Suppressor macrophage (primary cell): ENCODE measurements around the gene RIMKLA.

Source experiments
- DNase-seq, 4 experiments: peaks; one replicate each; pipeline ENCODE4 v3.0.0-alpha.2; 2020 to 2022

The RIMKLA gene

DNA sequence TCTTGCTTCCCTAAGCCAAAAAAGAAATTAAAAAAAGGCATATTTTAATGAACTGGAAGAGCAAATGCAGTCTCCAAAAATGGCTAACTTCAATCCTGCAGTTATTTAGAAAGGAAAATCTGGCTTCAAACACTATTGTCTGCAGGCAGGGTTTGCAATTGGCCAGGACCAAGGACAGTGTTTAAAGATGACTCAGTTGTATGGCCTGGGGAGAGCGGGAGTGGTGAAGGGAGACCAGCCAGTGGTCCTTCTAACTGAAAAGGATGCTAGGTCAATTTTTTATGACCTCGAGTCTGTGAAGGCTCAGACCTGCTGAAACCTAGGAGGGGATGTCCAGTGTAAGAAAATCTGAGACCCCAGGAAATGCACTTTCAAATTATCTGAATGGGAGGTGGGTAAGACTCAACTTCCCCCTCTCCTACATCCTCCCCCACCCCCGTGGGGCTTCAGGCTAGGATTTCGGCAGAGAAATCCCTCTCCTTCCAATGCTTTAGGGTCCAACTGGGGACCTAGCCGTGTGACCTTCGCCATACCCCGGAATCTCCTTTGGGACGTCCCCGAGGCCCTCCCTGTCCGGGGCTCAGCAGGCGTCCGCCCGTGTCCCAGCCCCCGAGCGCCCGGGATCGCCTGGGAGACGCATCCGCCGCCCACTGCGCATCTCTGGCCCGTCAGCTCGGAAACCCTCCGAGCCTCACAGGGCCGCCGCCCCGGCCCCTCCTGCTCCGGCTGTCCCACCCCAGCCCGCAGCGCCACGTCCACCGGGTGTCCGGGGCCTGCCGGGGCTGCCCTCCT is 602 bp upstream of the RIMKLA start:
- DNase-seq = peak in 2 of 4 experiments; percentile 4 to 19

DNA sequence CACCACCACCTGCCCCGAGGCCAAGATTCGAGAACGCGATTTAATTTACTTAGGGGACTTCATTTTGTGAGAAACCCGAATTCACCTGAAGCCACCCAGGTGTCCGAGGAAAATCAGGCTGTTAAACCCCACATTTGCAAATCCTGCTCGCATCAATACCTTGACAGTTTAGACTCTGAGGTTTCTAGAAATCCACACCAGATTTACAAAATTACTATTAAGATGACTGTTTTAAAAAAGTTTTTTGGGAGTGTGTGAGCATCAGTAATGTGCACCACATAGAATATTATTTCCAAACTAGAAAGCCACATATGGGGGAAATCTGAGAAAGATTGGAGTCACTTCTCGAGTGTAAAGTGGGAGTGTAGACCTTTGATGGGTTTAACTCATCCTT is 685 bp downstream of the RIMKLA start:
- no peak for DNase-seq

DNA sequence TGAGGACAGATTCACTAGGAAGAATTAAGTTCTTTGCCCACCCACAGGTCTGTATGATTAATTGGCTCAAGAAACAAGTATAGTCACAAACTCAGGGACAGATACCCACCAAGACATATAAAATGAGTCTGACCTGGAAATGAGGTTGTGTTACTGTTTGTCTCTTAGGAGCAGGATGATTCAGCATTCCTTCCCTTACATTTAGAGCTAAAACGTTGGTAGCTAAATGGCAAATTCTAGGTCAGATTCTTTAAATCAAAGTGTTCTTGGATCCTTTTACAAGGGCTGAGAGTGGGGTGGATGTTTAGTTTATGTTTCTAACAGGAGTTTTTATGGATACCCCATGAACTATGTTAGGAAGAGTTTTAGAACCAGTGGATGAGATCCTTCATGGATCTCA is 4.7 kb downstream of the RIMKLA start:
- DNase-seq = no peak

DNA sequence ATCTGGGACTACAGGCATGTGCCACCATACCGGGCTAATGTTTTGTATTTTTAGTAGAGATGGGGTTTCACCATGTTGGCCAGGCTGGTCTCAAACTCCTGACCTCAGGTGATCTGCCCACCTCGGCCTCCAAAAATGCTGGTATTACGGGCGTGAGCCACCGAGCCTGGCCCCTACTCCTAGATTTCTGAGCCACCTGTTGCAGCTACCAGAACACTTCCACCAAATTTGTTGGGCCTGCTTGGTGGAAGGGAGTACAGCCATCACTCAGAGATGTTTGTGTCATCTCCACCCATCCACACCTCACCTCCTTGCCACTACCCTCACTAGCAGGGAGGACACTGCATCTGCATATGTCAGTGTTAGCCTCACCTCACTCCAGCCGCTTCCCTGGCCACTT is 5.5 kb downstream of the RIMKLA start:
- no peak for DNase-seq

DNA sequence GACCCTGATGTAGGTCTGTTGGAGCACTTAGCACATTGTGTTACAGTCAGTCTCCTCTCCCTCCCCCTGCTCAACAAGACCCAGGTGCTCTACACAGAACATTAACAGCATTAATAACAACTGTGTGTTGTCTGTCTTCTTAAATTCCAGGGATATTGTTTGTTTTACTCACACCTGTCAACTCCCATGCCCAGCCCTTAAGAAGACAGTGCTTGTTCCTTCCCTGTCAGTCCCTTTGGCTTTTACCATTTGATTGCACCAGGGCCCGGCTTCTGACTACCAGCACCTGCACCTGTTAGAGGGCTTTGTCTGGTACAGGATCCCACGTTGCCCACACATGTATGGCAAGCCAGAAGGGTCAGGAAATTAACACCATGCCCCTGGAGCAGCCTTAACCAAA is 11.7 kb downstream of the RIMKLA start:
- DNase-seq = no peak

DNA sequence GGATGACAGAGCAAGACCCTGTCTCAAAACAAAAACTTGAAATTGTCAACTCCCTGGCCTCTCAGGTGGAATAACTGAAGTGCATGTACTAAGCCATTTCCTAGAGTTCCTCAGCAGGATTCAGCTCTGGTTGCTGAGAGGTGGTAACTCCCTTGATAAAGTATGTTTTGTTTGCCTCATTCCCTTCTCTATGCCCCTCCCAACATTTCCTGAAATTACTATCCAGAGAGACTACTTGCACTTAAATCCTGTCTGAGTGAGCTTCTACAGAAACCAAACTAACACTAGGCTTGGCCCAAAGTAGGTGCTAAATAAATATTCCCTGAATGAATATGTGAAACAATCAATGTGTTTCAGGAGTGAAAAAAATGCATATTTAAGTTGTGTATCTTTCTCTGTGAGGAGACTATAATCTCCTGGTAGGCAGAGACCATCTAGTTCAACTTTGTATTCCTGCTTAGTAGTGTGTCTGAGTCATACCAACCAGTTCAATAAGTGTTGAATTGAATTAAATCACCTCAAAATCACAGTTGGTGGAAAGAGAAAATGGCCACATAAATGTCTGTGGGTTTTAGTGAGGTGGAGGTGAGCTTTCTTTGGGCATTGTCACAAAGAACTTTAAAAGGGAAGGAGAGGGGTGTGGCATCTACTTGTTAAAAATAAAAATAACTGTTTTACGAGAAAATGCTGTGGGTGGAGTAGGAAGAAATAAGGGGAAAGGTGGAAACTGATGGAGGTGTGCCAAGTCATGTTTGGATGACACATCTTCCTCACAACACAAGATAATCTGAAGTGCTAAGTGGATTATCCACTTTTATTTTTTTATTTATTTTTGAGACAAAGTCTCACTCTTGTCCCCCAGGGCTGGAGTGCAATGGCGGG is 12.6 kb downstream of the RIMKLA start:
- DNase-seq = no peak

DNA sequence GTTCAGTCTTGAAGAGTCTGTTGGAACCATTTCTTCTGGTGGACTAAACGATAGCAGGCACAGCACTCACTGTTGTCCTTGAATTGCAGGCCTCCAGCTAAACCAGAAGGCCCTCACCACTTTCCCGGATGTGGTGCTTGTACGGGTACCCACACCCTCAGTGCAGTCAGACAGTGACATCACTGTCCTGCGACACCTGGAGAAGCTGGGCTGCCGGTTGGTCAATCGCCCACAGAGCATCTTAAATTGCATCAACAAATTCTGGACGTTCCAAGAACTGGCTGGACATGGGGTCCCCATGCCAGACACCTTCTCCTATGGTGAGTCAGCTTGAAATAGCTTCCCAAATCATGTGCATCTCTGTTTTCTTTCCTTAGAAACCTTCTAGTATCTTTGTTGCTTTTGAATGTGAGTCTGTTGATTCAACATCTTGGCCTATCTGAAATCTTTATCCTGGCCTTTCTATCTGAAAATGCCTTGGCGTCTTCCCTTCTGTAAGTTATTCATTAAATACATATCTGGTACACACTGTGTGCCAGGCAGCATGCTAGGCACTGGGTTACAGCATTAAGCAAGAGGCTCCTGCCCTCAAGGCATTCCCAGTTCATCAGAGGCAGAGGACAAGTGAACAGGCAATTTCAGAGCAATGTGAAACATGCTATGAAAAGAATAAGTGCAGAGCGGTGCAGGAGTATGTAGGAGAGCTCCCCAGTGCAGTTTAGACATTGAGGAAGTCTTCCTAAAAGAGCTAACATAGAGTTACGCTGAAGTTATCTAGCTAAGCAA is 18.9 kb downstream of the RIMKLA start:
- DNase-seq = no peak

DNA sequence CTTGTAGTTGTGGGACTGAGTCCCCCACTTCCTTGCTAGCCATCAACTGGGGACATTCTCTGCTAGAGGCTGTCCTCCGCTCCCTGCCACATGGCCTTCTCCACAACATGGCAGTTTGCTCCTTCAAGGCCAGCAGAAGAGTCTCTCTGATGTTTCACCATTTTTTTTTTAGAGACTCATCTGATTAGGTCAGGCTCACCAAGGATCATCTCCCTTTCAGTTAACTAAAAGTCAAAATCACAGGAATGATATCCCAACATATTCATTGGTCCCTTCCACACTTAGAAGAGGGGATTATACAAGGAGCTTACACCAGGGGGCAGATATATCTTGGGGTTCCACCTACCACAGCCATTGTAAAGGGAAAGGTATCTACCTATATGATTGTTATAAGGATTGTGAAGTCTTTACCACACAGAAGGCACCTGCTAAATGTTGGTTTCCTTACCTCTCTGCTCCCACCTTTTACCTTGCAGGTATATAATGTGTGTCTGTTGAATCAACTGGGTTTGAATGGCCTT is 23.3 kb downstream of the RIMKLA start:
- DNase-seq = peak in 2 of 4 experiments; percentile 20 to 24

DNA sequence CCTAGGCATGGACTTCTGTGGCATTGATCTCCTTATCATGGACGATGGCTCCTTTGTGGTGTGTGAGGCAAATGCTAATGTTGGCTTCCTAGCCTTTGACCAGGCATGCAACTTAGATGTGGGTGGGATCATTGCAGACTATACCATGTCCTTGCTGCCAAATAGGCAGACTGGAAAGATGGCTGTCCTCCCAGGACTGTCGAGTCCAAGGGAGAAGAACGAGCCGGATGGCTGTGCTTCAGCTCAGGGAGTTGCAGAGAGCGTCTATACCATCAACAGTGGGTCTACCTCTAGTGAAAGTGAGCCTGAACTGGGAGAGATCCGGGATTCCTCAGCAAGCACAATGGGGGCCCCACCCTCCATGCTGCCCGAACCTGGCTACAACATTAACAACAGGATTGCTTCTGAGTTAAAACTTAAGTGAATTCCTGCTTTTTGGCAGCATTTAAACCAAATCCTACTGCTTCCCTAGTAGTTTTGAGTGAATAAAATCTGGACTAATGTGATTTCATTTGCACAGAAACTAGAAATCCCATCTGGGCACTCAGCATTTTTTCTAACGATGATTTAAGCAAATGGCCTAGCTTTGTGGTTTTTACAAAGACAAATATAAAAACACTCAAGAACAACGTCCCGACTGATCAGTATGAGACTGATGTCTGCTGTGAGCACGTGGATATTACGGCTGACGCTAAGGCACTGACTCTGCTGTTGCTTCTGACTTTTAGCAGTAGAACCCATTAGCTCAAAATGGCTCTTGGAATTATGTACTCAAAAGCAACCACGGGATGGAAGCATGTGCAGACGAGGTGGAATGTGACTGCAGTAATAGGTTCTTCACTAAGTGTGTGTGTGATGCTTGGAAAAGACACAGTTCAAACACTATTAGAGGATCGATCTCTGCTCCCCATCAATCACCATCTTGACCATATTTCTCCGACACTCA is 34.2 kb downstream of the RIMKLA start:
- DNase-seq = no peak

DNA sequence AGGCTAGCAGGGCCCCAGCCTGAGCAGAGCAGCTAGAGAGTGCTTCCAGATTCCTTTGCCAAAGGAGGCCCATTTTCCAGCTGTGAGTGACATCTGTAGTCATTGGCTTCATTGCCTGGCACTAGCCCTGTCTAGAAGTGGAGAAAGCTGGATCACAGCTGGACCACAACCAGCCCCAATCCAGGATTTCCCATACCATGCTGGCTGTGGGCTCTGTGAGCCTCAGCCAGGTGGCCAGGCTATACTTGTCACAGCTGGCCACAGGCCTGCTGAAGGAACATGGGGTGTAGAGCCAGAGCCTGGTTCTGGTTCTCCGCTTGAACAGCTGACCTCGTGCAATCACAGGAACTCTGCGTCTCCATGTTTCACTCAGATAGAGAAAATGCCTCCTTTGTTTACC is 36.6 kb downstream of the RIMKLA start:
- DNase-seq = no peak

DNA sequence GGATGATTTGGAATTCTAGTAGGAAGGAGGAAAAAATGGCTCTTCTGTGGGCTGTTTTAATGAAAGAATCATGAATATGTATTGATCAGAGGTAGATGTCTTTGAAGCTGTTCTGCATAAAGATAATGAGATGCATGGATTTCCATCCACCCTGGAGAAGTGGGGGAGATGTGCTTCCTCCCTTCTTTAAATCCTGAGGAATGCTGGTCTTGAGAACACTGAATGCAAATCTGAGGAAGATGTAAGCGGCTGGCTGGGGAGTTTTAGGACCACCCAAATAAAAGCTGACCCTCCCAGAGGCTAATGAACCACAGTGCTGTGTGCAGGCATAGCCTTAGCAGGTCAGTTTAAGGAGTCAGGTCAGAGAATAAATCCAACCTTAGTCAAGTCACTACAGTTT is 37.9 kb downstream of the RIMKLA start:
- DNase-seq = no peak

DNA sequence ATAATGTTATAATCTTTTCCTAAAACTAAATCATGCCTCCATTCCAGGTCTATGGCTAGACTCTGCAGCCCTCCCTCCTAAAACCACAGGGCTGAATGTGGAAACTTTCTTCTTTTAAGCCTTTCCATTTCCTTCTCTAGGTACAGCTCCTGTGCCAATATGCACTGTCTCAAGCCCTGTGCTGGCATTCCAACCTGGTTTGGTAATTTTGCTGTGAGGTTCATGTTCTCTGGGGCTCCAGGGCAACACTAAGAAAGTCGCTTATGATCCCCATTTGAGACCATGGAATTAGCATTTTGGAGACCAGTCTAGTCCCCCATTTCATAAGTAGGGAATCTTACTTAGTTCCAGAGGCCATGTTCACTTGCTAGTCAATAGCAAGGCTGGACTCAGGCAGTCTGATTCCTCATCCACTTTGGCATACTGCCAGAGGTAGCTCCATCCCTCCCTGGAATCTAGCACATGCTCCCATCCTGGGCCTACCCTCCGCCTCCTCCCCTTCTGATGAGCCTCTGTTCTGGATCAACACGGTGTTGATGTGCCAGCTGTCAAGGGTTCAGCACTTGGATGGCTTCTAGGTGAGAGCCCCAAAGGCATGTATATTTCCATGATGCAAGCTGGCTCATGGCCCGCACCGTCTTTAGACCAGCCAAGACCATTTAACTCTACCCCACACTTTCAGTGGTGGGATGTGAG is 38.7 kb downstream of the RIMKLA start:
- no peak for DNase-seq

DNA sequence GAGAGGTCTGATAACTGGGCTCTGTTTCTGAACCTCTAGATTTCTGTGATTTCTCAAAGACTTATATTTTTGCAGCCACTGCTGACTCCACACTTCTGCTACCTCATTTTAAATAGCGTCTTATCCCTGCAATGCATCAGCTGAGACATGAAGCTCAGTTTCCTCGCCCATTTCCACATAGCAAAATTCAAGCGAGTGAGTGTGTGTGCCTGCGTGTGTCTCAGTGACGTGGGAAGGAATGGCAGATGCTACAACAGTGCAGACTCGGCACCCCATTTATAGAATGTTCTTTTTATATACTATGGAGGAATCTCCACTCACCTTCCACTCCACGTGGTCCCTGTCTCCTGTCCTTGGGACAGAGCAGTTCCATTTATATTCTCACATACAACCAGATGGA is 39.5 kb downstream of the RIMKLA start:
- no peak for DNase-seq

DNA sequence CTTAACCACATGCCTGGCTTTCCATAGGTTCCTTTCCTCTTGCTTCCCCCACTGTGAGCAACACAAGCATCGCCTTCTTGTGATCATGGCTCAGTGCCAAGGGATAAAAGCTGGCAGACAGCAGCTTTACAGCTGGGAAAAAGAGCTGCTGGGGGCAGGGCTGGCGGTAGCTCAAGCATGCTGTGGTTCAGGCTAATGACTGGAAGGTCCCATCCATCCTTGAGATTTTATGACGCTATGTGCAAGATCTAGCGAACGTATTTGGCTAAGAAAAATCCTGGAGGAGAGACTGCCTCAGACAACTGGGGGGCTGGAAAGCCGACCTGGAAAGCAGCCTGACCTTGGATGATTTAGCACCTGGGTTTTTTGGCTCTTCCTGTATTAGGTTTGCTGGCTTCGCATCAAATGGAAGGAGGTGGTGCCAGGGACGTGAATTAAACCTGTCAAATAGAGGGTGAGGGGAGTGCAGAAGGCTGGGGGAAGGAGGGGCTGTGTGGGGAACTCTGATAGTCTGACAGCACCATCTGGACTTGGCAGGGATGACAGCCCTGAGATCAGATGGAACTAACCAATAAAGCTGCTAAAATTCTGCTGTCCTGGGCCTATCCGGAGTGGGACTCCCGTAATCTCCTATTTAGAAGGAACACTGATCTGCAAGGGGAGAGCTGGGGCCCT is 40.5 kb downstream of the RIMKLA start:
- DNase-seq = peak in 3 of 4 experiments; percentile 4 to 35 (median 23)

DNA sequence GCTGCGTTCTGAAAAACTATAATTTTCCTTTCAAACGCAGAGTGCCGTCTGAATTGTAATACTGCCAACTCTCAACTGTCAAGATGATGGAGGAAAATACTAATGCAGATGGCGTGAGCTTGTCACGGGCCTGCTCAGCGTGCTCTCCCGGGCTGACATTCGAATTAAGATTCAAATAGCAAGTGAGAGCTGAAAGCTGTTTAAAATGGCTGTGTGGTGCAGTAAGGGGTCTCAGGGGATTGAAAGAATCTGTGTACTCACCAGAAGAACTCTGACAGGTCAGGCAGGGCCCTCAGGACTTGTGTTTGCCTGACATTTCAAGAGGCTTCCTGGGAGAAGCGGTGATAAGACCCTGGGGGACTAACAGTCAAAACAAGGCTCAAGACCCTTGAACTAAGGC is 42.1 kb downstream of the RIMKLA start:
- no peak for DNase-seq

DNA sequence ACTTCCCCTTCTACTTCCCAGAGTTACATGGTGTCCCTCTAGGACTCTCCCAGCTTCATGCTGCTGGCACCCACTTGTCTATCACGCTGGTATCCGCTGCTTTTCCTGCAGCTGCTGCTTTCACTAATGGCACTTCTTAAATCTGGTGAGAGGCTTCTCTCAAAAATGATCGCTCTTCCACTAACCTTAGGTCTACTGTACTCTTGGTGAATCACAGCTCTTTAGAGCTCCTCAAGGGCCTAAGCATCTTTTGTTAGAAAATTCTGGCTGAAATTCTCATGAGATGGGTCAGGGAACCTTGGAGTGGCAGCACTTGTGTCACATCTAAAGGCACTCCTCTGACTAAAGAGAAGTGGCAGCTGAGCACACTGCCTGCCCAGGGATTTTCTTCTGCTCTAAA is 43.1 kb downstream of the RIMKLA start:
- DNase-seq = no peak

DNA sequence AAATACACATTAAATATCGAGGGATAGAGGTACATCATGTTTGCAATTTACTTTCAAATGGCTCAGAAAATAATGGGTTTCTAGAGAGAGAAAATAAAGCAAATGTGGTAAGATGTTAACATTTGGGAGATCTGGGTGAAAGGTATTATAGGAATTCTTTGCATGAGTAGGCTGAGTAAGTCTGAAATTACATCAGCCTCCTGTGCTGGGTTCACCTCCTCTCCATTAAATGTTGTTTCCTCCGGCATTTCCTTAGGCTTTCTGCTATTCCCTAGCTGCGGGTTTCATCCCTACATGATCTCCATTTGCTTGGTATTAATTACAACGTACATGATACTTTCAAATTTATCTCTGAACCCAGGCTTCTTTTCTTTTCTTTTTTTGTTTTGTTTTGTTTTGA is 43.6 kb downstream of the RIMKLA start:
- DNase-seq = no peak

DNA sequence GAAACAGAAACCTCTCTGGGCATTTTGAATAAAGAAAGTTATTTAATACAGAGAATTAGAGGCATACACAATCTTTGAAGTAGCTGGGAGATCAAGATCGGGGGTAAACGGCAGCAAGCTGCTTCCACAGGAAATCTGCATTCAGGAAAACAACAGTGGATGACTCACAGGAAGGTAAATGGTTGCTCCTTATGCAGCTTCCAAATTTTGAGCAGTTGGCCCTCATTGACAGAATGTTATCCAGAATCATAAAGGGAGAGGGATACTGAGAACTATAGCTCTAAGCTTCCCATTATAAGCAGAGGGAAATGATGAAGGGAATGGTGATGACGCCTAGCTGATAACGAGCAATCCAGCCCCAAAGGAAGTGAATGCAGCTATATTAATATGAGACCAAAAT is 46.6 kb downstream of the RIMKLA start:
- no peak for DNase-seq

DNA sequence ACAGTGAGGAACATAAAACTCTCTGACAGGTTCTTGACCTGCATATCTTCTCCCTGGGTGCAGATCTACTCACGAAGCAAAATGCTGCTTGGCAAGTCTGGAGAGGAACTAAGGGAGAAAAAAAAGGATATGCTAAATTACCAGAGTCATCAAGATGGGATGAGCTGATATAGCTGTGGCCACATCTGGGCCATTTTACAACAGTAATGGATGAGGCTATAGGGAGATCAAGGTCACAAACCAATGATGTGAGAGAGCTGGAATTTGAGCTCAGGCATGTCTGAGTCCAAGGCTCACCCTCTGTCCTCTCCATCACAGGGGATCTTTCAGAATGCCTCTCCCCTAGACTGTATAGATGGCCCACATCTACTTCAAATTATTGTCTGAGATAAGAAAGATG is 49.0 kb downstream of the RIMKLA start:
- peak; percentile 4 to 61 (median 45) for DNase-seq
